Measurements from ENCODE around the gene COL4A3.
"Not testable (repeated sequence)": the region's sequence is repeated elsewhere in the genome, so short reads cannot be mapped to it uniquely, and the experiment has no call there.

The COL4A3 gene

DNA sequence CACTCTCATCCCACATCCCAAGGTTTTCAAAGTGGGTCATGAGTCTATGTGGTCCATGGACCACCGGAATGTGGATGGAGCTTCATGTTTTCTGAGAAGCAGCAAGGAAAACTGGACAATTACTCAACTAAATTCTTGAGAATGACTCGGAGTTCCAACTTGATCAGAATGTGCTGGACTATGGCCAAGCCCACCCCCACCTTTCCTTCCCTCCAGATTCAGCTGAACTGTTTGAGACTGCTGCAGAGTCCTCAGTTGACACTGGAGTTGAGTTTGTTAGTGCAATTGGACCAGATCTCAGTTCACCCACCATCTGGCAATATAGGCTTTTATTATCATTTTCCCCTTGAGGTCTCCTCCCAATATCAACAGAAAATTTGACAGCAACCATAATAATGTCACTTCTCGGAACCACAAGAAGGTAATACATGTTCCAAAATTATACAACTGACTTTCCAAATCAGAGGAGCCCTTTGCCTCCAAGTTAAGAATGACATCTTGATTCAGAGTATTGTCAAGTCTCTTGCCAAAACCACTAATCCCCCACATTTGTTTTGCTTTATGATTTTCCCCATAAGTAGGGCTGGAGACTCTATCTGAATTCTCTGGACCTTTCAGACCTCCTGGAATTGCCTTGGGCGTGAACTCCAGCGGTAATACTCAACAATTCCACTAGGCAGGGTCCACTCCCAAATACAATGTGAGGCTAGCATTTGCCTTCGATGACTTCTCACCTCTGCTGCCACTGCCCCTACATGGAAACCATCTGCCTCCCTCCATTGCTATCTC is 9.2 kb upstream of the COL4A3 start:
- H3K27ac ChIP-seq = no peak overlapping the region
- H3K9me3 ChIP-seq (ENCODE audit: severe bottlenecking) = no peaks in the 10 kb centered on the region
- no peak overlapping the region for H3K4me3 ChIP-seq (ENCODE audit: low read depth, low read length)
- TF ChIP-seq, protein P1, sequence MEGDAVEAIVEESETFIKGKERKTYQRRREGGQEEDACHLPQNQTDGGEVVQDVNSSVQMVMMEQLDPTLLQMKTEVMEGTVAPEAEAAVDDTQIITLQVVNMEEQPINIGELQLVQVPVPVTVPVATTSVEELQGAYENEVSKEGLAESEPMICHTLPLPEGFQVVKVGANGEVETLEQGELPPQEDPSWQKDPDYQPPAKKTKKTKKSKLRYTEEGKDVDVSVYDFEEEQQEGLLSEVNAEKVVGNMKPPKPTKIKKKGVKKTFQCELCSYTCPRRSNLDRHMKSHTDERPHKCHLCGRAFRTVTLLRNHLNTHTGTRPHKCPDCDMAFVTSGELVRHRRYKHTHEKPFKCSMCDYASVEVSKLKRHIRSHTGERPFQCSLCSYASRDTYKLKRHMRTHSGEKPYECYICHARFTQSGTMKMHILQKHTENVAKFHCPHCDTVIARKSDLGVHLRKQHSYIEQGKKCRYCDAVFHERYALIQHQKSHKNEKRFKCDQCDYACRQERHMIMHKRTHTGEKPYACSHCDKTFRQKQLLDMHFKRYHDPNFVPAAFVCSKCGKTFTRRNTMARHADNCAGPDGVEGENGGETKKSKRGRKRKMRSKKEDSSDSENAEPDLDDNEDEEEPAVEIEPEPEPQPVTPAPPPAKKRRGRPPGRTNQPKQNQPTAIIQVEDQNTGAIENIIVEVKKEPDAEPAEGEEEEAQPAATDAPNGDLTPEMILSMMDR (IDR thresholded peaks at IDR 0.05; ENCODE audit: low read depth, low read length) = no peak
- DNase-seq = no peak
- H3K27me3 ChIP-seq (ENCODE audit: insufficient read depth, low read depth, severe bottlenecking) = no peaks in the 10 kb centered on the region
- H3K36me3 ChIP-seq = no peaks in the 10 kb centered on the region

DNA sequence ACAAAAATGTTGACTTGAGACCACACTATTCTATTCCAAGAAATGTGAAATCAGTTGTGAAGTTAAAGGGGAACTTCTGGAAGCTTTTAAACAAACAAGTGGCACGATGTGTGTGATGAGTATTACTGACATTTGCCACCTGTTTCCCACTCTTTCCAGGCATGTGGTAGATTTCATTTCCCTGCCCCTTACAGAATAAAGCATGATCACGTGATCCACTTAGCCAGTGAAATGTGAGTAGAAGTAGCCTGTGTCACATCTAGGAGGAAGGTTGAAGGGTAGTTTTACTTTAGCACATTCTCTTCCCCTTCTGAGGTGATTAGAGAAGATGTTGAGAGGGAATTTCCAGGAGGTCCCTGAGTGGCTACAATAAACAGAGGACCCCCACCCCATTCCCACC is 4.3 kb upstream of the COL4A3 start:
- Histone ChIP-seq H3K9me3 (ENCODE audit: severe bottlenecking) (no peaks in the 10 kb centered on the region), H3K27ac (no peak overlapping the region), H3K27me3 (ENCODE audit: insufficient read depth, low read depth, severe bottlenecking) (peaks cover 30% of the 10 kb centered on the region), H3K4me3 (ENCODE audit: low read depth, low read length) (no peak overlapping the region), H3K36me3 (no peaks in the 10 kb centered on the region)
- TF ChIP-seq, protein P1 (IDR thresholded peaks at IDR 0.05; ENCODE audit: low read depth, low read length) = no peak
- DNase-seq = no peak

DNA sequence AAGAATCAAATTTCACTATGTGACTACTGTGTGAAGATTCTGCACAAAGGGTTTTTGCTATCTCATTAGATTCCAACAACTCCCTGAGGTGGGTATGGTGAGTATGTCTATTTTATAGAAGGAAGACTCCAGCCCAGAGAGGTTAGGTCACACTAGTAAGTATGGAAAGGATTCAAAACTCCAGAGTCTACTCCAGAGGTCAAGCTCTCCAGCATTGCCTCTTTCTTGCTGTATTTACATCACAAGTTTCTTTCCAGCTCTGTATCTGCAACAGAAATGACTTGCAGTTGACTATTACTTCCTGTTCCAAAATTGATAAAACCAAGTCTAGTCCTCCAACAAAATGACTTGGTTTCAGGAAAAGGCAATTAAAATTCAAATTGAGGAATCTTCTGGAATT is 2.5 kb upstream of the COL4A3 start:
- H3K4me3 ChIP-seq (ENCODE audit: low read depth, low read length) = no peak overlapping the region
- no peak overlapping the region for H3K27ac ChIP-seq
- no peaks in the 10 kb centered on the region for H3K36me3 ChIP-seq
- TF ChIP-seq, protein P1 (IDR thresholded peaks at IDR 0.05; ENCODE audit: low read depth, low read length) = no peak
- H3K27me3 ChIP-seq (ENCODE audit: insufficient read depth, low read depth, severe bottlenecking) = peaks cover 41% of the 10 kb centered on the region
- DNase-seq = no peak
- H3K9me3 ChIP-seq (ENCODE audit: severe bottlenecking) = no peaks in the 10 kb centered on the region

DNA sequence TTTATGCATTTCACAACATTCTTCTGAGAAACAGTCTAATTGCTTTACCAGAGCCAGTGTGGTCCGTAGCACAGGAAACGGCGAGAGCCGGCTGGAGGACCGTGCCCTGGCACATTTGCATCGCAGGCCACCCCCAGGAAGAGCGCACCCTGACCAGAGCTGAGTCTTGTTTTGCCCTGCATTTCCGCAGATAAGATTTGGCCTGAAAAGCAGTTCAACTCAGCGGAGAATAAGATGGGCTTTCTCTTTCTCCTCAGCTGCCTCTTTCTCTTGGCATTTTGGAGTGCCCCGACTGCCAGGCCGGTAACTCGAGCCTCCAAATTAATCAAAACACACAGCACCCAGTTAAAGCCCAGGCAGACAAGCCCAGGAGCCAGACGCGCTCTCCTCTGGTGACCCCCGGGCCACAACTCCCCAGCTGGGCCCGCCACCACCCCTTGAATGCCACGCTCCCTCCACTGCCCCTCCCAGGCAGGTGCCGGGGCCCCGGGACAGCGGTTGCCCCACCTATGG is 883 bp upstream of the COL4A3 start:
- H3K36me3 ChIP-seq = no peaks in the 10 kb centered on the region
- no peak for DNase-seq
- H3K9me3 ChIP-seq (ENCODE audit: severe bottlenecking) = no peaks in the 10 kb centered on the region
- TF ChIP-seq, protein P1 (IDR thresholded peaks at IDR 0.05; ENCODE audit: low read depth, low read length) = no peak
- H3K27ac ChIP-seq = no peak overlapping the region
- H3K4me3 ChIP-seq (ENCODE audit: low read depth, low read length) = peak overlapping the region; percentile 54
- peaks cover 41% of the 10 kb centered on the region for H3K27me3 ChIP-seq (ENCODE audit: insufficient read depth, low read depth, severe bottlenecking)

DNA sequence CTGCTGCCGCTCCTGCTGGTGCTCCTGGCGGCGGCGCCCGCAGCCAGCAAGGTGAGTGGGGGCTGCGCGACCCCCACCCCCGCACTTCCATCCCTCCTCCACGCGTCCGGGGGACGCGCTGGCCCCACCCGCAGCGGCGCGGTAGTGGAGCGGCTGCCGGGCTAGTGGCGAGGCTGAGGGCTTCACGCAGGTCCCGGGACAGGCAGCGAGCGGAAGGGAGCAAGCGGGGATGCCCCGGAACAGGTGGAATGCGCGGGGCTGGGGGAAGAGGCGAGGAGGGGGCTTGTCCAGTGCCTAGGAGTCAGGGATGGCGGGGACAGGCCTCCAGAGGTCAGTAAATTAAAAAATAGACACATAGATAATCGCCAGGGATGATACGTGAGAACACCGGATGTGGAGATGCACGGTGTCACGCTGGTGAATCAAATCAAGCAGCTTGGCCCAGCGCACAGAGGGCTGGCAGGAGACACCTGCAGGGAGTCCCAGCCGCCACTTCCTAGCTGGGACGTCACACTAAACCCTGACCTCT is 403 bp downstream of the COL4A3 start:
- no peaks in the 10 kb centered on the region for H3K36me3 ChIP-seq
- H3K4me3 ChIP-seq (ENCODE audit: low read depth, low read length) = peak overlapping the region; percentile 54
- no peaks in the 10 kb centered on the region for H3K9me3 ChIP-seq (ENCODE audit: severe bottlenecking)
- peaks cover 41% of the 10 kb centered on the region for H3K27me3 ChIP-seq (ENCODE audit: insufficient read depth, low read depth, severe bottlenecking)
- peak; percentile 20 for DNase-seq
- TF ChIP-seq, protein P1 (IDR thresholded peaks at IDR 0.05; ENCODE audit: low read depth, low read length) = no peak
- no peak overlapping the region for H3K27ac ChIP-seq

DNA sequence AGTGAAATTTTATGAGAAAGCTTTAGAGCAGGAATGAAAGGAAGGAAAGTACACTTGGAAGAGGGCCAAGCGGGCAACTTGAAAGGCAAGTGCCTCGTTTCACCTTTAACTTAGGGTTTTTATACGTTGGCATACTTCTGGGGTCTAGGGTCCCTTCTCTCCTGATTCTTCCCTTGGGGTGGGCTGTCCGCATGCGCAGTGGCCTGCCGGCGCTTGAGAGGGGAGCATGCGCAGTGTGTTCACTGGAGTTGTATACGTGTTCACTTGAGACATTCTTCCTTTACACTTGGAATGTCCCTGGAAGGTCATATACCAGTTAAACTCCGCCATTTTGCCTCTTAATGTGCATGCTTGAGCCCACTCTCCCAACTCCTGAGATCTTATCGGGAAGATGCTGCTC is 7.4 kb downstream of the COL4A3 start:
- H3K27me3 ChIP-seq (ENCODE audit: insufficient read depth, low read depth, severe bottlenecking); H3K4me3 ChIP-seq (ENCODE audit: low read depth, low read length); H3K9me3 ChIP-seq (ENCODE audit: severe bottlenecking); DNase-seq; H3K36me3 ChIP-seq; H3K27ac ChIP-seq: not testable (repeated sequence)

All from WERI-Rb-1 (cell line).